ENCODE results near the gene ASAP2. TPM values are rescaled to one million over a fixed set of nuclear protein-coding genes. Genes with fewer than 3 reads are reported as not detected.

Gene ASAP2
- total and polyA plus RNA-seq, 2 donors (not counting 1 experiment from before 2014, with no cell fraction given): 0.04 TPM; not detected in 1

- no peaks in the 10 kb centered on the region for H3K36me3 ChIP-seq (replicated peaks in 1 of 2; ENCODE audit: control extremely low read depth in 1 of 2, control insufficient read depth in 1 of 2, extremely low read depth in 1 of 2, insufficient read depth in 2 of 2, low read length in 1 of 2)
- TF ChIP-seq CTCF (IDR thresholded peaks at IDR 0.05) (no peak), EZH2 (IDR thresholded peaks at IDR 0.05; ENCODE audit: borderline replicate concordance, insufficient read depth, low read depth, low read length, poor library complexity, severe bottlenecking) (no peak)
- DNase-seq (no peak), ATAC-seq (ENCODE audit: low read depth) (no peak)
- H3K9ac ChIP-seq (ENCODE audit: low read length): no peak overlapping the region
- Mint-ChIP-seq H3K4me1 (no peaks in the 10 kb centered on the region), H3K9me3 (ENCODE audit: insufficient read depth) (no peaks in the 10 kb centered on the region), H3K27me3 (peaks cover 15% of the 10 kb centered on the region), H3K27ac (no peak overlapping the region), H3K4me3 (no peak overlapping the region)
- H2AFZ ChIP-seq (ENCODE audit: insufficient read depth, low read depth, low read length, poor library complexity, severe bottlenecking): no peak overlapping the region
- H4K20me1 ChIP-seq (ENCODE audit: control insufficient read depth, insufficient read depth, low read length, poor library complexity, severe bottlenecking): no peaks in the 10 kb centered on the region
- intact Hi-C loops (cut with micrococcal nuclease): no loop called here
- ChIA-PET CTCF (no interaction called here), POLR2A (no interaction called here)
- 100% methylated on average over 1 of the region's 3 CpGs for WGBS (ENCODE audit: insufficient coverage)
- H3K4me2 ChIP-seq (replicated peaks; ENCODE audit: low read depth, low read length, poor library complexity, severe bottlenecking): no peak overlapping the region
- no peaks in the 10 kb centered on the region for H3K9me3 ChIP-seq (ENCODE audit: control extremely low read depth in 1 of 3, control insufficient read depth in 2 of 3, insufficient read depth in 1 of 3, low read length in 2 of 3)
- H3K4me3 ChIP-seq (ENCODE audit: control extremely low read depth in 1 of 5, extremely low read depth in 1 of 5, insufficient read depth in 1 of 5, low read depth in 2 of 5, low read length in 4 of 5): no peak overlapping the region
- H3K27ac ChIP-seq (ENCODE audit: low read length in 2 of 2): no peak overlapping the region
- no peaks in the 10 kb centered on the region for H3K27me3 ChIP-seq (replicated peaks in 1 of 4; ENCODE audit: control extremely low read depth in 1 of 4, control insufficient read depth in 3 of 4, insufficient read depth in 4 of 4, low read length in 3 of 4)
- no peaks in the 10 kb centered on the region for H3K79me2 ChIP-seq (ENCODE audit: control insufficient read depth, insufficient read depth, low read length)
- no peaks in the 10 kb centered on the region for H3K4me1 ChIP-seq (ENCODE audit: control insufficient read depth in 2 of 2, insufficient read depth in 2 of 2, low read length in 2 of 2)
Observed at GRCh38 chr2:9192712-9193111, 13.9 kb upstream of the ASAP2 start.

GRCh38 chr2:9194352-9194751 is 12.3 kb upstream of the ASAP2 start:
- CTCF ChIA-PET: no interaction called here
- Histone ChIP-seq H3K36me3 (replicated peaks in 1 of 2; ENCODE audit: control extremely low read depth in 1 of 2, control insufficient read depth in 1 of 2, extremely low read depth in 1 of 2, insufficient read depth in 2 of 2, low read length in 1 of 2) (no peaks in the 10 kb centered on the region), H3K9me3 (ENCODE audit: control extremely low read depth in 1 of 3, control insufficient read depth in 2 of 3, insufficient read depth in 1 of 3, low read length in 2 of 3) (no peaks in the 10 kb centered on the region), H3K27ac (ENCODE audit: low read length in 2 of 2) (no peak overlapping the region), H3K27me3 (replicated peaks in 1 of 4; ENCODE audit: control extremely low read depth in 1 of 4, control insufficient read depth in 3 of 4, insufficient read depth in 4 of 4, low read length in 3 of 4) (peaks cover 0 to 2% (median 0%) of the 10 kb centered on the region in 4 experiments), H3K4me1 (ENCODE audit: control insufficient read depth in 2 of 2, insufficient read depth in 2 of 2, low read length in 2 of 2) (no peaks in the 10 kb centered on the region), H3K4me2 (replicated peaks; ENCODE audit: low read depth, low read length, poor library complexity, severe bottlenecking) (no peak overlapping the region), H2AFZ (ENCODE audit: insufficient read depth, low read depth, low read length, poor library complexity, severe bottlenecking) (no peak overlapping the region), H3K79me2 (ENCODE audit: control insufficient read depth, insufficient read depth, low read length) (no peaks in the 10 kb centered on the region), H3K4me3 (ENCODE audit: control extremely low read depth in 1 of 5, extremely low read depth in 1 of 5, insufficient read depth in 1 of 5, low read depth in 2 of 5, low read length in 4 of 5) (no peak overlapping the region), H3K9ac (ENCODE audit: low read length) (no peak overlapping the region), H4K20me1 (ENCODE audit: control insufficient read depth, insufficient read depth, low read length, poor library complexity, severe bottlenecking) (no peaks in the 10 kb centered on the region)
- intact Hi-C loops (cut with micrococcal nuclease): no loop called here
- Mint-ChIP-seq H3K27ac (no peak overlapping the region), H3K4me3 (no peak overlapping the region), H3K9me3 (ENCODE audit: insufficient read depth) (no peaks in the 10 kb centered on the region), H3K27me3 (peaks cover 27% of the 10 kb centered on the region), H3K4me1 (no peaks in the 10 kb centered on the region)
- DNase-seq (no peak), ATAC-seq (ENCODE audit: low read depth) (no peak)
- TF ChIP-seq EZH2 (IDR thresholded peaks at IDR 0.05; ENCODE audit: borderline replicate concordance, insufficient read depth, low read depth, low read length, poor library complexity, severe bottlenecking) (no peak), CTCF (IDR thresholded peaks at IDR 0.05) (no peak)
- POLR2A ChIA-PET: no interaction called here
